Measurements from ENCODE around the gene RASGRF2. TPM values are rescaled to one million over a fixed set of nuclear protein-coding genes. Genes with fewer than 3 reads are reported as not detected.

The RASGRF2 gene
- total and polyA plus RNA-seq, 2 of the 13 experiments (the other 11 are each of a cell fraction or from before 2014, with no cell fraction given): 23.6 to 29.0 TPM

DNA sequence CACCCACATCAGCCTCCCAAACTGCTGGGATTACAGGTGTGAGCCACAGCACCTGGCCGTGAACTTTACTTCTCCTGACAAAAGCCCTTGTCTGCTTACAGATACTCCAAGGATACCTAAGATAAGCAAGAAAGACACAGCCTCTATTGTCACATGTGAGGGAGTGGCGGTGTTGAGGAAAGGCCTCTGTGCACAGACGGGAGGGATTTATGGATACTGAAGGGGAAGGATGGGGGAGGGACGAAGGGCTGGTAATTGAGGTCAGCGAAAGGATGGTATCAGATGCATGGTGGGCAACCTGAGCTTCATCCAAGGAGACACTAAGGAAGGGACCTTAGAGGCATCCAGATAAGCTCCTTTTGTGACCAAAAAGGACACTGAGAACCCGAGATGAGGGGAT is 206.3 kb downstream of the RASGRF2 start:
- Histone ChIP-seq H3K79me2 (ENCODE audit: insufficient read depth, low read length) (no peaks in the 10 kb centered on the region), H3K4me1 (ENCODE audit: insufficient read depth, low read length) (no peaks in the 10 kb centered on the region), H3K9me3 (ENCODE audit: low read length) (no peaks in the 10 kb centered on the region), H3K36me3 (replicated peaks in 1 of 2; ENCODE audit: control insufficient read depth in 1 of 2, insufficient read depth in 2 of 2, low read length in 2 of 2) (peaks cover 4 to 8% of the 10 kb centered on the region in 2 experiments; a peak in 3 of 5 replicates), H3K4me2 (ENCODE audit: low read depth, low read length) (no peak overlapping the region), H2AFZ (ENCODE audit: low read length) (no peak overlapping the region), H4K20me1 (ENCODE audit: insufficient read depth, low read length) (no peaks in the 10 kb centered on the region), H3K4me3 (replicated peaks in 1 of 3; ENCODE audit: insufficient read depth in 1 of 3, low read depth in 2 of 3, low read length in 3 of 3) (no peak overlapping the region), H3K27me3 (ENCODE audit: control insufficient read depth in 1 of 2, insufficient read depth in 2 of 2, low read length in 2 of 2) (no peaks in the 10 kb centered on the region), H3K27ac (ENCODE audit: extremely low read length, insufficient read depth, low read length) (no peak overlapping the region), H3K9ac (ENCODE audit: insufficient read depth, low read depth, low read length) (no peak overlapping the region)
- 95% methylated on average over 6 of the region's 6 CpGs for WGBS (ENCODE audit: low lambda C conversion rate)
- DNase-seq (ENCODE audit: low spot score) (no peak), FAIRE-seq (no peak), ATAC-seq (no peak)
- POLR2A ChIA-PET: no interaction called here
- no peak for TF ChIP-seq AKAP8 (CRISPR knock-in tag; IDR thresholded peaks at IDR 0.05)
- no peak for TF ChIP-seq ZSCAN9 (CRISPR knock-in tag; IDR thresholded peaks at IDR 0.05; ENCODE audit: borderline replicate concordance)
- TF ChIP-seq, protein P1, sequence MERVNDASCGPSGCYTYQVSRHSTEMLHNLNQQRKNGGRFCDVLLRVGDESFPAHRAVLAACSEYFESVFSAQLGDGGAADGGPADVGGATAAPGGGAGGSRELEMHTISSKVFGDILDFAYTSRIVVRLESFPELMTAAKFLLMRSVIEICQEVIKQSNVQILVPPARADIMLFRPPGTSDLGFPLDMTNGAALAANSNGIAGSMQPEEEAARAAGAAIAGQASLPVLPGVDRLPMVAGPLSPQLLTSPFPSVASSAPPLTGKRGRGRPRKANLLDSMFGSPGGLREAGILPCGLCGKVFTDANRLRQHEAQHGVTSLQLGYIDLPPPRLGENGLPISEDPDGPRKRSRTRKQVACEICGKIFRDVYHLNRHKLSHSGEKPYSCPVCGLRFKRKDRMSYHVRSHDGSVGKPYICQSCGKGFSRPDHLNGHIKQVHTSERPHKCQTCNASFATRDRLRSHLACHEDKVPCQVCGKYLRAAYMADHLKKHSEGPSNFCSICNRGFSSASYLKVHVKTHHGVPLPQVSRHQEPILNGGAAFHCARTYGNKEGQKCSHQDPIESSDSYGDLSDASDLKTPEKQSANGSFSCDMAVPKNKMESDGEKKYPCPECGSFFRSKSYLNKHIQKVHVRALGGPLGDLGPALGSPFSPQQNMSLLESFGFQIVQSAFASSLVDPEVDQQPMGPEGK (CRISPR knock-in tag; IDR thresholded peaks at IDR 0.05): no peak
- no peak for TF ChIP-seq MED8 (CRISPR knock-in tag; IDR thresholded peaks at IDR 0.05; ENCODE audit: insufficient replicate concordance)
- no peak for TF ChIP-seq RNF219 (CRISPR knock-in tag; IDR thresholded peaks at IDR 0.05)
- TF ChIP-seq ZNF10 (CRISPR knock-in tag; IDR thresholded peaks at IDR 0.05; ENCODE audit: borderline replicate concordance, low read depth): no peak
- no TSS peak for BruUV-seq (replicated peaks)
- intact Hi-C loops (cut with micrococcal nuclease; ENCODE audit: unreplicated experiment): no loop called here
- CTCF ChIA-PET (ENCODE audit: low intra/inter-chr PET ratio, low total read pairs): interaction anchor here (0.9 kb wide), 1 partner anchor 480 kb away, joined by 3 read pairs; no protein-coding TSS in a partner anchor
- in situ Hi-C loops (cut with HindIII; ENCODE audit: extremely low pct_ligation_motif_present, low pct_unique_long_range_greater_than_20kb): no loop called here

Measured in HepG2 (cell line).